Endometrium (tissue), 2 donors: ENCODE results near the gene KLF11.

ENCODE experiments used
- FAIRE-seq: peaks from 2 replicates; lab custom pipeline; 2012; peaks lifted over from hg19 to GRCh38; lab: Jason Lieb, UNC
- donor health status: control.
- donor health status: control.

Gene KLF11

GRCh38 chr2:10043906-10044601 is 704 bp downstream of the KLF11 start:
- FAIRE-seq: no peak

GRCh38 chr2:10045561-10046355 is 2.4 kb downstream of the KLF11 start:
- FAIRE-seq: no peak

- FAIRE-seq: no peak
These were observed 3.6 kb downstream of the KLF11 start for GRCh38 chr2:10046931-10047330.

GRCh38 chr2:10047616-10048500 is 4.5 kb downstream of the KLF11 start:
- no peak for FAIRE-seq

GRCh38 chr2:10048501-10049171 is 5.3 kb downstream of the KLF11 start:
- peak; percentile 95 for FAIRE-seq

- no peak for FAIRE-seq
These were observed 8.9 kb downstream of the KLF11 start for GRCh38 chr2:10052216-10052615.

- no peak for FAIRE-seq
These were observed 10.0 kb downstream of the KLF11 start for GRCh38 chr2:10053351-10053750.

GRCh38 chr2:10054424-10054823 is 11.1 kb downstream of the KLF11 start:
- no peak for FAIRE-seq

- FAIRE-seq: no peak
These were observed 11.6 kb downstream of the KLF11 start for GRCh38 chr2:10054976-10055375.

- no peak for FAIRE-seq
These were observed 13.1 kb downstream of the KLF11 start for GRCh38 chr2:10056439-10056838.

- FAIRE-seq: peak; percentile 72
These were observed 14.1 kb downstream of the KLF11 start for GRCh38 chr2:10057231-10058107.

- no peak for FAIRE-seq
These were observed 15.1 kb downstream of the KLF11 start for GRCh38 chr2:10058251-10059015.

GRCh38 chr2:10059016-10059351 is 15.6 kb downstream of the KLF11 start:
- no peak for FAIRE-seq

GRCh38 chr2:10059552-10060335 is 16.4 kb downstream of the KLF11 start:
- FAIRE-seq: no peak

- no peak for FAIRE-seq
These were observed 18.0 kb downstream of the KLF11 start for GRCh38 chr2:10061221-10061925.

GRCh38 chr2:10062931-10063365 is 19.6 kb downstream of the KLF11 start:
- no peak for FAIRE-seq

GRCh38 chr2:10063566-10063965 is 20.2 kb downstream of the KLF11 start:
- no peak for FAIRE-seq

- no peak for FAIRE-seq
These were observed 21.8 kb downstream of the KLF11 start for GRCh38 chr2:10064932-10065772.
